ENCODE results near the gene POU6F2. TPM values are rescaled to one million over a fixed set of nuclear protein-coding genes. Genes with fewer than 3 reads are reported as not detected.

The POU6F2 gene
- total and polyA plus RNA-seq, 2 experiments from 2014 or later: 7.2 to 7.3 TPM

DNA sequence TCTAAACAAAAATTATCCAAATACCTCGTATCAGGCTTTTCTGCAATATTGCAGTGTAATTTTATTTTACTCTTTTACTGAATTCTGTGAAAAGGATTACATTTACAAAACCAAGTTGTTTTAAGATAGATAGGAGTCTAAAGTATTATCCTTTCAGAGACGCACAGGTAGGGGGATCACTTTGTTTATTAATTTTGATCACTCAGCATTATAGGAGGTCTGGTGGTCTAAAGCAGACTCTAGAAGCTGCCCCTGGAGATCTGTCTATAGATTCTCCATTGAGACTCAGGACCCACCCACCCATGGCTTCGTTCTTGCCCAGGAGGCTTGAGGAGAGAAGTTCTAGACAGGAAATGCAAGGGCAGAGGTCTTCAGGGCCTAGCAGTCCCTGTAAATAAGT lies 365.1 kb downstream of the POU6F2 start:
- no peaks in the 10 kb centered on the region for H3K36me3 ChIP-seq (ENCODE audit: insufficient read depth)
- no peaks in the 10 kb centered on the region for H4K20me1 ChIP-seq (replicated peaks; ENCODE audit: insufficient read depth)
- H3K4me1 ChIP-seq (ENCODE audit: insufficient read depth): peaks cover 6% of the 10 kb centered on the region; the same call in 1 of the 2 replicates
- no peak overlapping the region for H3K4me3 ChIP-seq
- Mint-ChIP-seq H3K9me3 (no peaks in the 10 kb centered on the region), H3K4me3 (no peak overlapping the region), H3K4me1 (peaks cover 11% of the 10 kb centered on the region; the same call in 2 of the 3 replicates), H3K27ac (no peak overlapping the region), H3K27me3 (ENCODE audit: insufficient read depth, low read depth, poor library complexity) (peaks cover 2% of the 10 kb centered on the region), H3K36me3 (ENCODE audit: low read depth) (no peaks in the 10 kb centered on the region)
- H3K9me2 ChIP-seq (ENCODE audit: insufficient read depth): no peaks in the 10 kb centered on the region
- no peak for TF ChIP-seq ZNF331 (CRISPR knock-in tag; IDR thresholded peaks at IDR 0.05; ENCODE audit: low read depth)
- no peak for TF ChIP-seq ETS1 (IDR thresholded peaks at IDR 0.05)
- no peak for TF ChIP-seq NANOG (IDR thresholded peaks at IDR 0.05; ENCODE audit: borderline replicate concordance)
- TF ChIP-seq CTCF (conservative IDR thresholded peaks at IDR 0.05; ENCODE audit: low read depth in 2 of 2): no peak
- TF ChIP-seq ZNF114 (CRISPR knock-in tag; IDR thresholded peaks at IDR 0.05): no peak
- TF ChIP-seq CREB1 (CRISPR knock-in tag; IDR thresholded peaks at IDR 0.05; ENCODE audit: low read depth): no peak
- H3K4me2 ChIP-seq: no peak overlapping the region
- H3K27ac ChIP-seq (ENCODE audit: low read depth): no peak overlapping the region
- H3F3A ChIP-seq (replicated peaks; ENCODE audit: low read depth): no peaks in the 10 kb centered on the region
- no peak for DNase-seq (ENCODE audit: low spot score)
- no peak overlapping the region for H2AFZ ChIP-seq
- H3K27me3 ChIP-seq (ENCODE audit: insufficient read depth): no peaks in the 10 kb centered on the region
- no peak for ATAC-seq
- no peaks in the 10 kb centered on the region for H3K79me2 ChIP-seq (replicated peaks; ENCODE audit: insufficient read depth)

DNA sequence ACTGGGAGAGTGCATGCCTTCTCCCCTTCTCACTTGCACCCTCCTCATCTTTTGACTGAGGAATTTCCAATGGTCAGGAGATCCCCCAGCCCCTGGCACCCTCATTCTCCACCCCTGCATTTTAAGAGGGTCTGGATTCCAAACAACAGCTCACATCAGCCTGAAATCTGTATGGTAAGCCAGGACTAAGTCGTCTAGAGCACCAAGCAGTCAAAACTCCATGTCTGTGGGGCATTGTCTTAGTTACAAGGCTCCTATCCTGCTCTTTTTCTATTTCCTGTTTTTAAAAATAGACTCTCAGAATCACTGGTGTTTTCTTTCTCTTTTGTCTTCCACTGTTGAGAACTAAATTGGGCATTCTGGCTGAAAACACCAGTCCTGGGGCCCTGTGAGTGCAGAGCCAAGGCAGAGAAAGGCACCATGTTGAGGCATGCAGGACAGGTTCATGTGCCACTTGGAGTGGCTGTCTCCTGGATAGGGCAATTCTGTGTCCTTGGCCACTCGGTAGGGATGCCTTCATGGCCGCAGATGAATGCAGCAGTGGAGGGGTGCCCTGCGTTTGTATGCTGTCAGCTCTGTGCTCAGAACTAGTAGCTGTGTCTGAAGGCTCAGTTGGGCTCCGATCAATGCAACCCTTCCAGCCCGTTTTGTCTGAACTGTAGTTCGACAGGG lies 371.9 kb downstream of the POU6F2 start:
- Histone ChIP-seq H3K4me2 (no peak overlapping the region), H3K27me3 (ENCODE audit: insufficient read depth) (no peaks in the 10 kb centered on the region), H2AFZ (no peak overlapping the region), H3K27ac (ENCODE audit: low read depth) (no peak overlapping the region), H3K4me3 (no peak overlapping the region), H3K79me2 (replicated peaks; ENCODE audit: insufficient read depth) (no peaks in the 10 kb centered on the region), H3K9me2 (ENCODE audit: insufficient read depth) (peaks cover 6% of the 10 kb centered on the region), H3F3A (replicated peaks; ENCODE audit: low read depth) (no peaks in the 10 kb centered on the region), H3K4me1 (ENCODE audit: insufficient read depth) (peaks cover 41% of the 10 kb centered on the region), H4K20me1 (replicated peaks; ENCODE audit: insufficient read depth) (no peaks in the 10 kb centered on the region), H3K36me3 (ENCODE audit: insufficient read depth) (no peaks in the 10 kb centered on the region)
- ATAC-seq: peak; percentile 15; the same call in 1 of the 3 replicates
- H3K4me1 Mint-ChIP-seq: peaks cover 40% of the 10 kb centered on the region
- TF ChIP-seq CTCF (conservative IDR thresholded peaks at IDR 0.05; ENCODE audit: low read depth in 2 of 2): no peak
- peaks cover 2% of the 10 kb centered on the region for H3K27me3 Mint-ChIP-seq (ENCODE audit: insufficient read depth, low read depth, poor library complexity)
- DNase-seq (ENCODE audit: low spot score): no peak
- H3K36me3 Mint-ChIP-seq (ENCODE audit: low read depth): no peaks in the 10 kb centered on the region
- H3K27ac Mint-ChIP-seq: no peak overlapping the region; the same call in 1 of the 2 replicates
- H3K4me3 Mint-ChIP-seq: no peak overlapping the region
- H3K9me3 Mint-ChIP-seq: no peaks in the 10 kb centered on the region

All from GM23338 (cell line).